IPS DF 6.9 (cell line): ENCODE results near the gene IP6K3.

Experiments
- DNase-seq: peaks from one replicate; pipeline ENCODE4 v3.0.0-alpha.2; 2013; ENCODE audit warnings: low read depth, low spot score
- H3K27ac ChIP-seq: one replicate; pipeline ENCODE4 v1.5.1; 2013; ENCODE audit warnings: low read length, control low read depth
- H3K27me3 ChIP-seq: 2 replicates; pipeline ENCODE4 v1.6.1; 2013; ENCODE audit warnings: mild to moderate bottlenecking, low read length; ENCODE audit not compliant: control insufficient read depth, insufficient read depth
- H3K36me3 ChIP-seq: 2 replicates; pipeline ENCODE4 v1.6.1; 2013; ENCODE audit warnings: low read length; ENCODE audit not compliant: control insufficient read depth, insufficient read depth
- H3K4me1 ChIP-seq: 2 replicates; pipeline ENCODE4 v1.6.1; 2013; ENCODE audit warnings: low read length; ENCODE audit not compliant: control insufficient read depth, insufficient read depth
- H3K4me3 ChIP-seq: 2 replicates; pipeline ENCODE4 v1.5.1; 2013; ENCODE audit warnings: mild to moderate bottlenecking, low read length
- H3K9me3 ChIP-seq: 2 replicates; pipeline ENCODE4 v1.6.1; 2013; ENCODE audit warnings: low read length, inconsistent platforms; ENCODE audit not compliant: control insufficient read depth, insufficient read depth
- WGBS: extraction: QIAGEN DNeasy Blood & Tissue Kit; methylation state at CpG from one replicate; pipeline ENCODE4 v1.1.7; 2013; ENCODE audit warnings: mixed read lengths, missing lambda C conversion rate; ENCODE audit not compliant: insufficient read length, insufficient coverage; 5-methylcytosine and 5-hydroxymethylcytosine counted together

IP6K3 gene

GRCh38 chr6:33769248-33769821 lies 22.6 kb upstream of the IP6K3 start:
- H3K4me3 ChIP-seq, result no peak overlapping the region
- no peaks in the 10 kb centered on the region for H3K9me3 ChIP-seq
- no peak for DNase-seq
- peaks cover 14% of the 10 kb centered on the region for H3K36me3 ChIP-seq
- H3K27ac ChIP-seq, result no peak overlapping the region
- H3K4me1 ChIP-seq, result peaks cover 13% of the 10 kb centered on the region
- WGBS, result no CpG with 5 or more reads among the region's 10 CpGs
- no peaks in the 10 kb centered on the region for H3K27me3 ChIP-seq

GRCh38 chr6:33768644-33769120 lies 22.0 kb upstream of the IP6K3 start:
- Histone ChIP-seq H3K9me3 (no peaks in the 10 kb centered on the region), H3K4me1 (peaks cover 13% of the 10 kb centered on the region), H3K27ac (no peak overlapping the region), H3K27me3 (no peaks in the 10 kb centered on the region), H3K4me3 (no peak overlapping the region), H3K36me3 (peaks cover 13% of the 10 kb centered on the region)
- no CpG with 5 or more reads among the region's 7 CpGs for WGBS
- DNase-seq, result no peak

GRCh38 chr6:33766921-33767907 lies 20.5 kb upstream of the IP6K3 start:
- WGBS, result no CpG with 5 or more reads among the region's 11 CpGs
- Histone ChIP-seq H3K4me1 (peaks cover 13% of the 10 kb centered on the region), H3K4me3 (no peak overlapping the region), H3K27me3 (no peaks in the 10 kb centered on the region), H3K9me3 (no peaks in the 10 kb centered on the region), H3K36me3 (peaks cover 2% of the 10 kb centered on the region; the same call in 1 of the 2 replicates), H3K27ac (no peak overlapping the region)
- DNase-seq, result no peak

- no CpG with 5 or more reads among the region's 9 CpGs for WGBS
- no peaks in the 10 kb centered on the region for H3K36me3 ChIP-seq
- no peak overlapping the region for H3K27ac ChIP-seq
- H3K4me1 ChIP-seq, result peaks cover 5% of the 10 kb centered on the region
- no peak for DNase-seq
- no peak overlapping the region for H3K4me3 ChIP-seq
- H3K9me3 ChIP-seq, result no peaks in the 10 kb centered on the region
- H3K27me3 ChIP-seq, result no peaks in the 10 kb centered on the region
These were observed 18.7 kb upstream of the IP6K3 start for GRCh38 chr6:33765368-33765767.

GRCh38 chr6:33764036-33764435 lies 17.3 kb upstream of the IP6K3 start:
- no peak for DNase-seq
- no CpG with 5 or more reads among the region's 2 CpGs for WGBS
- no peak overlapping the region for H3K4me3 ChIP-seq
- H3K36me3 ChIP-seq, result no peaks in the 10 kb centered on the region
- H3K9me3 ChIP-seq, result no peaks in the 10 kb centered on the region
- H3K27me3 ChIP-seq, result no peaks in the 10 kb centered on the region
- H3K27ac ChIP-seq, result no peak overlapping the region
- no peaks in the 10 kb centered on the region; the same call in 1 of the 2 replicates for H3K4me1 ChIP-seq

- H3K9me3 ChIP-seq, result no peaks in the 10 kb centered on the region
- H3K36me3 ChIP-seq, result no peaks in the 10 kb centered on the region
- no peak overlapping the region for H3K27ac ChIP-seq
- no peaks in the 10 kb centered on the region; the same call in 1 of the 2 replicates for H3K4me1 ChIP-seq
- no peaks in the 10 kb centered on the region for H3K27me3 ChIP-seq
- no CpG with 5 or more reads among the region's 6 CpGs for WGBS
- H3K4me3 ChIP-seq, result no peak overlapping the region
- DNase-seq, result no peak
These were observed 16.8 kb upstream of the IP6K3 start for GRCh38 chr6:33763483-33763882.

GRCh38 chr6:33762713-33763112 lies 16.0 kb upstream of the IP6K3 start:
- no peak overlapping the region for H3K4me3 ChIP-seq
- no peak for DNase-seq
- WGBS, result no CpG with 5 or more reads among the region's 4 CpGs
- no peaks in the 10 kb centered on the region for H3K9me3 ChIP-seq
- H3K27ac ChIP-seq, result no peak overlapping the region
- H3K27me3 ChIP-seq, result no peaks in the 10 kb centered on the region
- no peaks in the 10 kb centered on the region; the same call in 1 of the 2 replicates for H3K4me1 ChIP-seq
- no peaks in the 10 kb centered on the region for H3K36me3 ChIP-seq

- H3K27me3 ChIP-seq, result no peaks in the 10 kb centered on the region
- no peaks in the 10 kb centered on the region; the same call in 1 of the 2 replicates for H3K4me1 ChIP-seq
- no CpG with 5 or more reads among the region's 7 CpGs for WGBS
- no peaks in the 10 kb centered on the region for H3K9me3 ChIP-seq
- no peak overlapping the region for H3K27ac ChIP-seq
- DNase-seq, result no peak
- no peaks in the 10 kb centered on the region for H3K36me3 ChIP-seq
- no peak overlapping the region for H3K4me3 ChIP-seq
These were observed 15.4 kb upstream of the IP6K3 start for GRCh38 chr6:33761922-33762629.

- WGBS, result no CpG with 5 or more reads among the region's 2 CpGs
- Histone ChIP-seq H3K9me3 (no peaks in the 10 kb centered on the region), H3K27me3 (no peaks in the 10 kb centered on the region), H3K27ac (no peak overlapping the region), H3K4me1 (no peaks in the 10 kb centered on the region; the same call in 1 of the 2 replicates), H3K4me3 (no peak overlapping the region), H3K36me3 (no peaks in the 10 kb centered on the region)
- no peak for DNase-seq
These were observed 14.8 kb upstream of the IP6K3 start for GRCh38 chr6:33761581-33761921.

GRCh38 chr6:33759887-33760629 lies 13.4 kb upstream of the IP6K3 start:
- WGBS, result no CpG with 5 or more reads among the region's 9 CpGs
- H3K9me3 ChIP-seq, result no peaks in the 10 kb centered on the region
- H3K27ac ChIP-seq, result no peak overlapping the region
- no peak overlapping the region for H3K4me3 ChIP-seq
- no peaks in the 10 kb centered on the region for H3K27me3 ChIP-seq
- no peaks in the 10 kb centered on the region for H3K36me3 ChIP-seq
- no peak for DNase-seq
- H3K4me1 ChIP-seq, result no peaks in the 10 kb centered on the region
